ENCODE measurements around the gene NHEJ1.

NHEJ1 gene

DNA sequence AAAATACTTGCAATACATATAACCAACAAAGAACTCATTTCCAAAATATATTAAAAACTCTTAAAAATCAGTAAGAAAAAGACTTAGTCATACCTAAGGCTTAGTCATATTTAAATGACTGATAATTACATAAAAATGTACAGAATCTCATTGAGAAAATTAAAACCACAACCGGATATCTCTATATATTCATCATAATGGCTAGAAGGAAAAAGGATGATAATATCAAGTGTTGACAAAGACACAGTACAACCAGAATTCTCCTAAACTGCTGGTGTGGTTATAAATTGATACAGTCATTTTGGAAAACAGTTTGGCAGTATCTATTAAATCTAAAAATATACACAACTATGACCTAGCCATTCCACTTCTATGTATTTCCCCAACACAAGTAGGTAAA lies 72.8 kb downstream of the NHEJ1 start:
- TF ChIP-seq, protein P1, sequence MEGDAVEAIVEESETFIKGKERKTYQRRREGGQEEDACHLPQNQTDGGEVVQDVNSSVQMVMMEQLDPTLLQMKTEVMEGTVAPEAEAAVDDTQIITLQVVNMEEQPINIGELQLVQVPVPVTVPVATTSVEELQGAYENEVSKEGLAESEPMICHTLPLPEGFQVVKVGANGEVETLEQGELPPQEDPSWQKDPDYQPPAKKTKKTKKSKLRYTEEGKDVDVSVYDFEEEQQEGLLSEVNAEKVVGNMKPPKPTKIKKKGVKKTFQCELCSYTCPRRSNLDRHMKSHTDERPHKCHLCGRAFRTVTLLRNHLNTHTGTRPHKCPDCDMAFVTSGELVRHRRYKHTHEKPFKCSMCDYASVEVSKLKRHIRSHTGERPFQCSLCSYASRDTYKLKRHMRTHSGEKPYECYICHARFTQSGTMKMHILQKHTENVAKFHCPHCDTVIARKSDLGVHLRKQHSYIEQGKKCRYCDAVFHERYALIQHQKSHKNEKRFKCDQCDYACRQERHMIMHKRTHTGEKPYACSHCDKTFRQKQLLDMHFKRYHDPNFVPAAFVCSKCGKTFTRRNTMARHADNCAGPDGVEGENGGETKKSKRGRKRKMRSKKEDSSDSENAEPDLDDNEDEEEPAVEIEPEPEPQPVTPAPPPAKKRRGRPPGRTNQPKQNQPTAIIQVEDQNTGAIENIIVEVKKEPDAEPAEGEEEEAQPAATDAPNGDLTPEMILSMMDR (IDR thresholded peaks at IDR 0.05; ENCODE audit: low read depth, low read length): no peak
- DNase-seq (ENCODE audit: low read depth in 2 of 2): no peak

DNA sequence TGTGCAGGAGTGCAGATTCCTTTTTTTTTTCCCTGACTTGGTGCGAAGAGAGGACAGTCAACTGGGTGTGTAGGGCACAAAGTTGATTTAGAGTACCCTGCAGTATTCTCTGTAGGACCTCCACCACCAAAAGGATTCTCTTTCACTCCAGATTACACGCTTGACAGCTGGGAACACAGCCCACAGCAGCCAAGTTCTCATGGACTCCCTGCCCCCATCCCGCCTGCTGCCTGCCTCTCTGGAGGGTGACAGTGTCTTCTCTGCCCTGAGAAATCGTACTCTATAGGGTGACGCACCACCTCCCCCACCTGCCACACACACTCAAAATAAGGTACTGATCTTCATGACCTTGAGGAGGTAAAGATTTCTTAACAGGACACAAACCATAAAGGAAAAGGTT lies 73.3 kb downstream of the NHEJ1 start:
- H3K4me3 ChIP-seq (replicated peaks in 1 of 2; ENCODE audit: low read depth in 2 of 2, low read length in 2 of 2): no peak overlapping the region
- DNase-seq (ENCODE audit: low read depth in 2 of 2): no peak
- TF ChIP-seq, protein P1 (IDR thresholded peaks at IDR 0.05; ENCODE audit: low read depth, low read length): no peak

More for the DNA sequence above, 72.8 kb downstream of the NHEJ1 start:
- no peak overlapping the region for H3K4me3 ChIP-seq (replicated peaks in 1 of 2; ENCODE audit: low read depth in 2 of 2, low read length in 2 of 2)

DNA sequence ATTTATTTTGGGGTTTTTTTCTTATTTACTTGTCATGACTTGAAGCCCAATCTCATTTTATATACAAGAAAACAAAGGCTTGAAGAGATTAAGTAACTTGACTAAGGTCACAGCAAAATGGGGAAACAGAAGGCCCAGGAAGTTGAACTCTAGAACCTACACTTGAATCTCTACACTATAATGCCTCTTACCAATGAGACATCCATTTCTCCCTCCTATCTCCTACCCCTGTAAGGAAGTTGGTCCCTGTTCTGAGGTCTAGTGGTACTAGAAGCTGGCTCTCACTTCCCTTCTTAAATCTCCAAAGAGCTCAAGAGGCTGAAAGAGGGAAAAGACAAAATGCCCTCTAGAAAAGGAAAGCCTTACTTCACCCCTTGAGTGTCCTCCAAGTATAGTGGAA lies 74.4 kb downstream of the NHEJ1 start:
- no peak overlapping the region for H3K4me3 ChIP-seq (replicated peaks in 1 of 2; ENCODE audit: low read depth in 2 of 2, low read length in 2 of 2)
- DNase-seq (ENCODE audit: low read depth in 2 of 2): no peak
- TF ChIP-seq, protein P1 (IDR thresholded peaks at IDR 0.05; ENCODE audit: low read depth, low read length): no peak

DNA sequence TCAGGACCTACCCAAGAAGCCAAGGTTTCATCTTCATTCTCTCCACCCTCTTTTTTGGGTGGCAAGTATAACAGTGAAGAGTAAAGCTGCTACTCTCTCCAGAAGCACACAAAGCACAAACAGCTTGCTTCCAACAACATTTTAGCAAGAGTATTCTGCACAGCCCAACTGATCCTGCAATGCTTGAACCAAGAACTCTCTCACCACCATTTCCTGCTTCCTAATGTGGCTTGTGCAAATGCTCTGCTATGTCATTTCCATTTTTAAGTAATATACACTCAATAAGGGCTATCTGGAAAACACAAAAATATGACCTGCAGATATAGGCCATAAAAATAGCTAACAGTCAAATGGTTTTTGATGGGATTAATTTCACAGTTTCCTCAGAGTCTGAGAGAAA lies 75.8 kb downstream of the NHEJ1 start:
- DNase-seq (ENCODE audit: low read depth in 2 of 2): no peak
- no peak overlapping the region for H3K4me3 ChIP-seq (replicated peaks in 1 of 2; ENCODE audit: low read depth in 2 of 2, low read length in 2 of 2)
- TF ChIP-seq, protein P1 (IDR thresholded peaks at IDR 0.05; ENCODE audit: low read depth, low read length): no peak

DNA sequence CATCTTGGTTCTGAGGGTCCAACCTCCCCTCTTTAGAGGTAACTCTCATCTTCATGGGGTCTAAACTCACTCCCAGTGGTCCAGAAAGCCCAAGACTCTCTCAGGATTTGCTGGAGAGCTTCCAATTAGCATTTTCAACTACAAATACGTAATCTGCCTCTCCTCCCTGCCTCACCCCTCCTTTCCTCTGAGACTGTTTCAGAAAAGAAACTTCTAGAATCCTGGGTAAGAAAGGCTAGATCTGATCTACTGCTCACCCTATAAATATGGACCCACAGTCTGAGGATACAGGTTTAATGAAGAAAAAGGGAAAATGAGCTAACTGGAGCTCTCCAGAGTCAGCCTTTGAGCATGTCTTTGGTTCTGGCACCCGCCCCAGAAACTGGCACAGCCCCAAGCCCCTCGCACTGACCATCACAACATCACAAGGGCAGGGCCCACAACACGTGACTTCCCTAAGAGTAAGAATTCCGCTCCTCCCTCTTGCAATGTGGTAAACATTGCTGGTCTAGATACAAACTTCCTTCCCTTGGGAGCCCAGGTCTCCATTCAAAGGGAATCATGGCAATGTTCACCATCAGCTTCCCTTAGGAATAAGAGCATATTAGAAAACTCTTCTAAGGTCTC lies 78.2 kb downstream of the NHEJ1 start:
- TF ChIP-seq, protein P1 (IDR thresholded peaks at IDR 0.05; ENCODE audit: low read depth, low read length): no peak

DNA sequence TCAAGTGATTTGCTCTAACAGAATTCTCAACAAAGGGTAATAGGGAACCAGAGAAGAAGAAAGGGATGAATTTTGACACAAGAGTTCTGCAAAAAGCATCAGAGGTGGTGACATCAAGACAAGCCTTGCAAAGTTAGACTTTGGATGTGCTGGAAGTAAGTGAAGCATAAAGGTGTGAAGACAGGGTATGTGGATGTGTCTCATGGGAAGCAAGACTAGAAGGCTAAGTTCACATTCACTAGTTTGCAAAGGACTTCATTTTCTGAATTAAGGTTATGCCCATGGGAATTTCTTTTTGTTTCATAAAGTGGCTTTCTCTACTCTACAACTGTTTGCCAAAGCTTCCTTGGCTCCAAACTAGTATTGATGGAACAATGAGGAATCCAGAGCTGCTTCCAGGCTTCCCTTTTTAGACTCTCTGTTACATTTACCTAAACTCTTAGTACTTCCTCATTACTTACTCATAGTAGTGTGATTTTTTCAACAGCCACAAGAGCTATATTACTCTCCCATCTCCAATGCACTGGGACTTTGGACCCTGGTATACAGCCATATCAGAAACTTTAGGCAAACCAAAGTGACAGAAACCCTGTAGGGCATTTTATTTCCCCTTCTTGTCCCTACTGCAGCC lies 78.8 kb downstream of the NHEJ1 start:
- H3K4me3 ChIP-seq (replicated peaks in 1 of 2; ENCODE audit: low read depth in 2 of 2, low read length in 2 of 2): no peak overlapping the region
- no peak for DNase-seq (ENCODE audit: low read depth in 2 of 2)
- TF ChIP-seq, protein P1 (IDR thresholded peaks at IDR 0.05; ENCODE audit: low read depth, low read length): no peak

More for the DNA sequence above, 78.2 kb downstream of the NHEJ1 start:
- H3K4me3 ChIP-seq (replicated peaks in 1 of 2; ENCODE audit: low read depth in 2 of 2, low read length in 2 of 2): no peak overlapping the region
- peak in 1 of 2 donors; percentile 50 for DNase-seq (ENCODE audit: low read depth in 2 of 2)
